HG02852 (cell line): ENCODE data around the gene TMEM119.

Experiments used
- ATAC-seq: cut with Tn5 transposase; IDR thresholded peaks from one replicate; pipeline ENCODE4 v1.9.1; 2021; ENCODE audit warnings: mild to moderate bottlenecking, moderate library complexity; ENCODE audit not compliant: unreplicated experiment

Gene TMEM119

GRCh38 chr12:108616941-108617858, 19.3 kb upstream of the TMEM119 start:
- ATAC-seq = peak; percentile 85

- no peak for ATAC-seq
These were observed 18.5 kb upstream of the TMEM119 start for GRCh38 chr12:108616359-108616758.

DNA sequence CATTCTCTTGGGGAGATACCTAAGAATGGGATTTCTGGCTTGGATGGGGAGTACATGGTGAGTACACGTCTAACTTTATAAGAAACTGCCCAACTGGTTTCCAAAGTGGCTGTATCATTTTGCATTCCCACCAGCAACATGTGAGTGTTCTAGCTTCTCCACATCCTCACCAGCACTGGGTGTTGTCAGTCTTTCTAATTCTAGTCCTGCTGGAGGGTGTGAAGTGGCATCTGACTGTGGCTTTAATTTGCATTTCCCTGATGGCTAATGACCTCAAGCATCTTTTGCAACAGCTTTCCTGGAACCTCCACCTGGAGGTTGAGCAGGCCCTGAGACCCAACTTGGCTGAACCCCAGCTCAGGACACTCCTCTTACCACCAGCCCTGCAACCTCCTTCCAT, 18.0 kb upstream of the TMEM119 start:
- ATAC-seq = no peak

DNA sequence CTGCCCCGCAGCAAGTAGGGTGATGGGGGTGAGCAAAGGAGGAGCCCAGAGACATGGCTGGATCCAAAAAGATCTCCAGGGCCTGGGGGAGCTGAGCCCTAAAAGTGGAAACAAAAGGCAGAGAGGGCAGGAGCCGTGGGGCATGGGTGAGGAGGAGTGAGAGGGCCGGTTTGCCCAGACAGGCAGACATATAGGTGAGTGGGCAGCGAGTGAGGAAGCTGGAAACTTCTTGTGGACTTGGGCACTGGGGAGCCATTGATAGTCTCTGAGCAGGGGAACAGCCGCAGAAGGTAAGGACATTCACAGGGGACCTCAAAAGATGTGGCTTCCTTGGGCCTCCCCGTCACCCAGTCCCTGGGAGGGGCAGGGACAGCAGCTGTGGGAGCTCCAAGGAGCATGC, 16.8 kb upstream of the TMEM119 start:
- no peak for ATAC-seq

- ATAC-seq = no peak
These were observed 16.2 kb upstream of the TMEM119 start for GRCh38 chr12:108614041-108614440.

- no peak for ATAC-seq
These were observed 15.7 kb upstream of the TMEM119 start for GRCh38 chr12:108613548-108613947.

DNA sequence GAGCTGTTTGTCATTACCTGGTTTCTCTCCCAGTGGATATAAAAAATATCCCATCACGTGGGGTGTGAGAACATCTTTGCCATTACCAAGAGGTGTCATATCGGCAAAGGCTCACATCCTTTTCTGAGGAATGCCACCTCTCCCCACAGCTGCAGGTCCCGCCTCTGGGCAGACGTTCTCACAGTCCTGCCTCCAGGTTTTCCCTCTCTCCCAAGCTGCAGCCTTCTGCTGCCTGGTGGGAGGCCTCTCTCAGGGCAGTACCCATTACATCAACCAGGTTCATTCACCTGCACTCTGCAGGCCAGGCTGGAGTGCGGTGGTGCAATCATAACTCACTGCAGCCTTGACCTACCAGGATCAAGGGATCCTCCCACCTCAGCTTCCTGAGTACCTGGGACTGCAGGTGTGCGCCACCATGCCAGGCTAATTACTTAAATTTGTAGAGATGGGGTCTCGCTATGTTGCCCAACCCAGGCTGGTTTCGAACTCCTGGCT, 15.0 kb upstream of the TMEM119 start:
- no peak for ATAC-seq

GRCh38 chr12:108611884-108612415, 14.1 kb upstream of the TMEM119 start:
- no peak for ATAC-seq

GRCh38 chr12:108610856-108611605, 13.1 kb upstream of the TMEM119 start:
- ATAC-seq = no peak

GRCh38 chr12:108610336-108610815, 12.5 kb upstream of the TMEM119 start:
- no peak for ATAC-seq

GRCh38 chr12:108609537-108610335, 11.9 kb upstream of the TMEM119 start:
- ATAC-seq = no peak

DNA sequence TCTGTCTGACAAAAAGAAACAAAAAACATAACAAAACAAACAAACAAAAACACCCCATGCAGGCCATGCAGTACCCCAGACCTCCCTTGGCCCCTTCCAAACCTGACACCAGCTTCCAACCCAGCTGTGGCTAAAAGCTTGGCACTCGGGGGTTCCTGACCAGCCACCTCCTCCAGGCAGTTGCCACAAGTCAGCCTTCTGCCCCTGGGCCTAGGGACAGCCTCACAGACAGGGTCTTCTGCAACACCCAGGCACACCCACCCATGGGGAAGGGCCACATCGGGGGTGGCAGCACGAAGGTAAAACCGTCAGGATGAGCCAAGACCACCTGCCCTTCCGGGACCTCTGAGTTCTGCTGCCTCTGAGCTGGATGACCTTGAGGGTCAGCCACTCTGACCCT, 10.7 kb upstream of the TMEM119 start:
- ATAC-seq = no peak

- no peak for ATAC-seq
These were observed 10.2 kb upstream of the TMEM119 start for GRCh38 chr12:108607981-108608600.

DNA sequence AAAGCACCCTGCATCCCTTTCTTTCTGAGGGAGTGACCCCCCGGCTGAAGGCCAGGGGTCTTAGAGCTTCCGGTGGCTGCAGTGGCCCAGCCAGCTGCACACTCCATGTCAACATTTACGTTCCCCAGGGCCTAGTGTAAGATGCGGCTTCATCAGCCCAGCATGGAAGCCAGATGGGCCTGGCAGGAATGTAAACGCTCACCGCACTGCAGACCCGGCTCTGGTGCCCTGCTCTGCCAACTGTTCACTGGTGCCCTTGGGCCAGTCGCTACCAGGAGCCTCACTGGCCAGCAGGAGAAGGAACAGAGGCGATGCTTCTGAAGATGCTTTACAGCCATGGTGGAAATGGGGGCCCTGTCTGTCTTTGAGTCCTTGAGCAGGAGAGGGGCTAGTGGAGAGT, 8.6 kb upstream of the TMEM119 start:
- ATAC-seq = no peak

- no peak for ATAC-seq
These were observed 8.0 kb upstream of the TMEM119 start for GRCh38 chr12:108605690-108606406.

DNA sequence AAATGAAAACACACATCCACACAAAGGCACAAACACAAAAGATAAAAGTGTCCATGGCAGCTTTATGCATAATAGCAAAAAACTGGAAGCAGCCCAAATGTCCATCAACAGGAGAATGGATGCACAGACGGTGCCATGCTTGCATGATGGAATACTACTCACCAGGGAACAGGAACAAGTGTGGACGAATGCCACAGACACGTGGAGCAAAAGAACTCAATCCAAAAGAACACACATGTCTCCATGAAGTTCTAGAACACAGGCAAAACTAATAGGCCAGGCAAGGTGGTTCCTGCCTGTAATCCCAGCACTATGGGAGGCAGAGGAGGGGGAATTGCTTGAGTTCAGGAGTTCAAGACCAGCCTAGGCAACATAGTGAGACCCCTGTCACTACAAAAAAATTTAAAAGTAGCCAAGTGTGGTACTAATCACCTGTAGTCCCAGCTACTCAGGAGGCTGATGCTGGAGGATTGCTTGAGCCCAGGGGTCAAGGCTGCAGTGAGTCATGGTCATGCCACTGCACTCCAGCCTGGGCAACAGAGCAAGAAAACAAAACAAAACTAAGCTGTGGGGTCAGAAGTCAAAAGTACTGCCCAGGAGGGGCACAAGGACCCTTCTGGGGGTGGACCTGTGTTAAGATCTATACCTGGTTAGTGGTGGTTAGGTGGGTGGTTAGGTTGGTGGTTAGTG, 7.3 kb upstream of the TMEM119 start:
- ATAC-seq = no peak

GRCh38 chr12:108604208-108604941, 6.5 kb upstream of the TMEM119 start:
- no peak for ATAC-seq

- no peak for ATAC-seq
These were observed 5.9 kb upstream of the TMEM119 start for GRCh38 chr12:108603743-108604142.
